NT2/D1 (cell line): Measurements from ENCODE around the gene PDE6D.

Experiments
- SUZ12 ChIP-seq: IDR thresholded peaks from 2 replicates; pipeline ENCODE4 v1.6.1; 2011; ENCODE audit not compliant: insufficient read length, insufficient read depth; ENCODE audit errors: extremely low read depth
- YY1 ChIP-seq: IDR thresholded peaks from 2 replicates; pipeline ENCODE4 v1.6.1; 2011; ENCODE audit not compliant: insufficient read length, insufficient read depth
- ZNF274 ChIP-seq: IDR thresholded peaks from 2 replicates; pipeline ENCODE4 v1.6.1; 2011; ENCODE audit warnings: mild to moderate bottlenecking, low read depth, low read length

DNA sequence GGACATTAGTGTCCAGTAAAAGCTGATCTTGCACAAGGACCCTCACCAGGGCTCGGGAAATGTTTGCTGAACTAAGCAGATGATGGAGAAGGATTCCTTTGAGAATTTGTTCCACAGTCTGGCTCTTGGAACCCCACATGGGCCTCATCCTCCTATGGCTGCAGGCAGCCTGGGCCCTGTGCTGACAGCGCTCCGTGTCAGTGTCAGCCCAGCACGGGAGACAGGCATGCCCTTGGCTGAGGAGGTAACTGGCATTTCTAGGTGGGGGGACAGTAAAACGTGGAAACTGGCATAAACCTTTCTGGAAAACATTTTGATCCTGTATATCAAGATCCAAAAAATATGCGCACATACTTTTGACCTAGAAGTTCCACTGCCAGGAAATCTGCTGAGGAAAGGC lies 62.3 kb downstream of the PDE6D start:
- no peak for TF ChIP-seq ZNF274
- no peak for TF ChIP-seq YY1
- TF ChIP-seq SUZ12: no peak
